Measurements from ENCODE around the gene LMO1. TPM values are rescaled to one million over a fixed set of nuclear protein-coding genes. Genes with fewer than 3 reads are reported as not detected.

The LMO1 gene
- total and polyA plus RNA-seq, 12 donors = 0.22 to 2.5 (median 1.2) TPM; not detected in 6

- DNase-seq = peak in 1 of 7 donors; percentile 25
- WGBS, 4 donors = 60 to 84% (median 70%) methylated on average over 5 to 6 of the region's 6 CpGs
- Histone ChIP-seq H3K9me3 (replicated peaks in 1 of 3) (no peaks in the 10 kb centered on the region), H3K27ac (no peak overlapping the region), H3K36me3 (replicated peaks in 1 of 2) (no peaks in the 10 kb centered on the region), H3K4me1 (replicated peaks in 1 of 2) (no peaks in the 10 kb centered on the region), H3K27me3 (no peaks in the 10 kb centered on the region), H3K4me3 (no peak overlapping the region)
- TF ChIP-seq POLR2A (IDR thresholded peaks at IDR 0.05) = no peak
- TF ChIP-seq CTCF (IDR thresholded peaks at IDR 0.05) = no peak
- intact Hi-C loops (cut with DNase I) = no loop called here
These were observed 14.2 kb downstream of the LMO1 start for GRCh38 chr11:8249482-8249881.

GRCh38 chr11:8248786-8249185 is 14.9 kb downstream of the LMO1 start:
- TF ChIP-seq POLR2A (IDR thresholded peaks at IDR 0.05) = no peak
- TF ChIP-seq CTCF (IDR thresholded peaks at IDR 0.05) = no peak
- Histone ChIP-seq H3K4me1 (replicated peaks in 1 of 2) (no peaks in the 10 kb centered on the region), H3K4me3 (no peak overlapping the region), H3K9me3 (replicated peaks in 1 of 3) (no peaks in the 10 kb centered on the region), H3K36me3 (replicated peaks in 1 of 2) (no peaks in the 10 kb centered on the region), H3K27ac (no peak overlapping the region), H3K27me3 (no peaks in the 10 kb centered on the region)
- DNase-seq = no peak
- WGBS, 4 donors = 100% methylated on average over 1 of the region's 1 CpG; no CpG with 5 or more reads in 2 of the 4 donors
- intact Hi-C loops (cut with DNase I) = no loop called here

- Histone ChIP-seq H3K27ac (no peak overlapping the region), H3K9me3 (replicated peaks in 1 of 3) (no peaks in the 10 kb centered on the region), H3K4me3 (no peak overlapping the region), H3K27me3 (no peaks in the 10 kb centered on the region), H3K36me3 (replicated peaks in 1 of 2) (no peaks in the 10 kb centered on the region), H3K4me1 (replicated peaks in 1 of 2) (no peaks in the 10 kb centered on the region)
- 57 to 81% (median 78%) methylated on average over 6 of the region's 6 CpGs for WGBS, 4 donors
- intact Hi-C loops (cut with DNase I) = no loop called here
- TF ChIP-seq CTCF (IDR thresholded peaks at IDR 0.05) (peak in 5 of 6 experiments; percentile 16 to 53 (median 35)), POLR2A (IDR thresholded peaks at IDR 0.05) (no peak)
- DNase-seq = peak in 2 of 7 donors; percentile 35 to 54
These were observed 16.4 kb downstream of the LMO1 start for GRCh38 chr11:8247312-8247711.

GRCh38 chr11:8243458-8243857 is 20.2 kb downstream of the LMO1 start:
- WGBS, 4 donors = 59 to 88% (median 86%) methylated on average over 3 to 5 of the region's 5 CpGs
- Histone ChIP-seq H3K9me3 (replicated peaks in 1 of 3) (no peaks in the 10 kb centered on the region), H3K36me3 (replicated peaks in 1 of 2) (no peaks in the 10 kb centered on the region), H3K4me1 (replicated peaks in 1 of 2) (no peaks in the 10 kb centered on the region), H3K4me3 (no peak overlapping the region), H3K27me3 (no peaks in the 10 kb centered on the region), H3K27ac (no peak overlapping the region)
- DNase-seq = no peak
- TF ChIP-seq POLR2A (IDR thresholded peaks at IDR 0.05) (no peak), CTCF (IDR thresholded peaks at IDR 0.05) (no peak)
- intact Hi-C loops (cut with DNase I) = no loop called here
